HCT116 (cell line): ENCODE results near the gene SYCP2. TPM values are rescaled to one million over a fixed set of nuclear protein-coding genes. Genes with fewer than 3 reads are reported as not detected.

Source experiments
- ATAC-seq: fragments of 200-7000 bp; cut with Tn5 transposase; 2 replicates; pipeline ENCODE4 v1.9.1; 2020; ENCODE audit warnings: mild to moderate bottlenecking, moderate library complexity
- BruUV-seq: library from RNA; stranded (reverse); fragments of 400-500 nt; replicated peaks from 2 replicates; lab custom pipeline; 2021; lab: Mats Ljungman, UMichigan
- CTCF ChIA-PET: fragments of 300-600 bp; sonication (Branson Sonifier 250); formaldehyde crosslinking; loops from one replicate; lab custom pipeline; 2021; ENCODE audit warnings: antibody characterized with exemption; lab: Charles Lee
- POLR2A ChIA-PET: fragments of 300-600, 350-600 bp; sonication (Branson Sonifier 250); formaldehyde crosslinking; loops from one replicate; lab custom pipeline; 2021; ENCODE audit warnings: antibody characterized with exemption; lab: Charles Lee
- RAD21 ChIA-PET, 2 experiments: fragments of 300-600 bp; sonication (Branson Sonifier 250); formaldehyde crosslinking; loops; one replicate each; lab custom pipeline; 2023; ENCODE audit warnings: low total read pairs in 2 of 2; ENCODE audit not compliant: uncharacterized antibody in 2 of 2, unreplicated experiment in 2 of 2, low non-redundant PET in 1 of 2; lab: Charles Lee
- DNase-seq: peaks from one replicate; pipeline ENCODE4 v3.0.0-alpha.2; 2010; ENCODE audit warnings: low read depth, low spot score
- H2AFZ ChIP-seq: fragments of 200-600 bp; shearing (Covaris generic), sonication (generic); 2 replicates; pipeline ENCODE4 v1.6.1; 2017; ENCODE audit warnings: low read depth, mixed run types, mixed read lengths, antibody characterized with exemption, low read length; ENCODE audit not compliant: poor library complexity, severe bottlenecking
- H3K27ac ChIP-seq: 2 replicates; pipeline ENCODE4 v1.5.1; 2012; ENCODE audit warnings: low read depth, low read length
- H3K27me3 ChIP-seq: fragments of 200-600 bp; sonication (generic); 2 replicates; pipeline ENCODE4 v1.6.1; 2016; ENCODE audit warnings: mixed run types, low read length, mixed read lengths; ENCODE audit not compliant: insufficient read depth
- H3K36me3 ChIP-seq, 2 experiments: fragments of 200-500 bp in 1 of 2; fragments of 200-600 bp in 1 of 2; sonication (Bioruptor generic) in 1 of 2; sonication (generic) in 1 of 2; 2 replicates each; pipeline versions ENCODE4 v1.5.1 to v1.6.1; 2014 to 2016; ENCODE audit warnings: low read length in 2 of 2, inconsistent platforms in 1 of 2, mixed read lengths in 1 of 2, mixed run types in 1 of 2; ENCODE audit not compliant: insufficient read depth in 2 of 2, control insufficient read depth in 1 of 2
- H3K4me1 ChIP-seq, 2 experiments: fragments of 200-600 bp in 1 of 2; sonication (generic) in 1 of 2; 2 replicates each; pipeline versions ENCODE4 v1.5.1 to v1.6.1; 2012 to 2017; ENCODE audit warnings: low read length in 2 of 2, inconsistent platforms in 1 of 2, mild to moderate bottlenecking in 1 of 2, mixed read lengths in 1 of 2, mixed run types in 1 of 2, moderate library complexity in 1 of 2; ENCODE audit not compliant: insufficient read depth in 2 of 2, control insufficient read depth in 1 of 2
- H3K4me2 ChIP-seq: fragments of 200-600 bp; sonication (generic); 2 replicates; pipeline ENCODE4 v1.6.1; 2017; ENCODE audit warnings: mixed run types, low read length, mixed read lengths
- H3K4me3 ChIP-seq, 2 experiments: fragments of 200-600 bp in 1 of 2; sonication (generic) in 1 of 2; replicated peaks in 1 of 2; 2 replicates each; pipeline ENCODE4 v1.5.1; 2011 to 2016; ENCODE audit warnings: low read length in 2 of 2, control low read depth in 1 of 2, low read depth in 1 of 2, mild to moderate bottlenecking in 1 of 2, mixed read lengths in 1 of 2, mixed run types in 1 of 2
- H3K79me2 ChIP-seq: fragments of 200-600 bp; sonication (generic); 2 replicates; pipeline ENCODE4 v1.6.1; 2017; ENCODE audit warnings: mild to moderate bottlenecking, mixed run types, low read length, moderate library complexity, mixed read lengths; ENCODE audit not compliant: insufficient read depth
- H3K9ac ChIP-seq: fragments of 200-600 bp; sonication (generic); 2 replicates; pipeline ENCODE4 v1.6.1; 2016; ENCODE audit warnings: low read length, mixed read lengths
- H3K9me2 ChIP-seq: fragments of 200-600 bp; sonication (generic), shearing (Covaris generic); 2 replicates; pipeline ENCODE4 v1.6.1; 2017; ENCODE audit warnings: mixed run types, mild to moderate bottlenecking, moderate library complexity; ENCODE audit not compliant: insufficient read depth
- H3K9me3 ChIP-seq, 2 experiments: fragments of 200-500 bp in 1 of 2; fragments of 200-600 bp in 1 of 2; sonication (Bioruptor generic) in 1 of 2; sonication (generic) in 1 of 2; 2 replicates each; pipeline ENCODE4 v1.6.1; 2014 to 2017; ENCODE audit warnings: low read length in 2 of 2, mixed read lengths in 2 of 2, inconsistent platforms in 1 of 2, low read depth in 1 of 2, mild to moderate bottlenecking in 1 of 2, mixed run types in 1 of 2, moderate library complexity in 1 of 2; ENCODE audit not compliant: control insufficient read depth in 1 of 2, insufficient read depth in 1 of 2
- H4K20me1 ChIP-seq: fragments of 200-600 bp; sonication (generic), shearing (Covaris generic); 2 replicates; pipeline ENCODE4 v1.6.1; 2017; ENCODE audit warnings: mixed run types, mild to moderate bottlenecking, moderate library complexity; ENCODE audit not compliant: insufficient read depth
- CBX3 ChIP-seq: IDR thresholded peaks from 2 replicates; pipeline ENCODE4 v1.6.1; 2012; ENCODE audit warnings: low read depth
- EZH2 ChIP-seq: fragments of 200-600 bp; sonication (generic); IDR thresholded peaks from 2 replicates; pipeline ENCODE4 v1.6.1; 2017; ENCODE audit warnings: antibody characterized with exemption, mixed run types
- POLR2A ChIP-seq: IDR thresholded peaks from 2 replicates; pipeline ENCODE4 v1.7.0; 2011; ENCODE audit warnings: borderline replicate concordance; ENCODE audit not compliant: insufficient read depth, insufficient read length; ENCODE audit errors: extremely low read depth
- RAD21 ChIP-seq: IDR thresholded peaks from 2 replicates; pipeline ENCODE4 v1.6.1; 2012; ENCODE audit warnings: low read depth, mild to moderate bottlenecking
- SIN3A ChIP-seq: IDR thresholded peaks from 2 replicates; pipeline ENCODE4 v1.6.1; 2012; ENCODE audit warnings: low read depth
- ZFX ChIP-seq: fragments of 450-650 bp; IDR thresholded peaks from 2 replicates; pipeline ENCODE4 v1.6.1; 2017
- intact Hi-C: fragments of 100-400 bp; cut with micrococcal nuclease; formaldehyde crosslinking; loops from 2 replicates; pipeline ENCODE4 v1.10.0; 2022
- total RNA-seq: library from RNA; stranded (reverse); gene quantifications from one replicate; pipeline ENCODE4 v1.2.1, GENCODE V29; 2021; ENCODE audit not compliant: unreplicated experiment
- TF ChIP-seq, protein P1 (sequence below): IDR thresholded peaks from 2 replicates; pipeline ENCODE4 v1.6.1; 2012
- TF ChIP-seq, protein P2 (sequence below): IDR thresholded peaks from 2 replicates; pipeline ENCODE4 v1.6.1; 2012; ENCODE audit warnings: low read depth

Gene SYCP2
- total RNA-seq, 1 experiment from 2014 or later: 0.59 TPM

DNA sequence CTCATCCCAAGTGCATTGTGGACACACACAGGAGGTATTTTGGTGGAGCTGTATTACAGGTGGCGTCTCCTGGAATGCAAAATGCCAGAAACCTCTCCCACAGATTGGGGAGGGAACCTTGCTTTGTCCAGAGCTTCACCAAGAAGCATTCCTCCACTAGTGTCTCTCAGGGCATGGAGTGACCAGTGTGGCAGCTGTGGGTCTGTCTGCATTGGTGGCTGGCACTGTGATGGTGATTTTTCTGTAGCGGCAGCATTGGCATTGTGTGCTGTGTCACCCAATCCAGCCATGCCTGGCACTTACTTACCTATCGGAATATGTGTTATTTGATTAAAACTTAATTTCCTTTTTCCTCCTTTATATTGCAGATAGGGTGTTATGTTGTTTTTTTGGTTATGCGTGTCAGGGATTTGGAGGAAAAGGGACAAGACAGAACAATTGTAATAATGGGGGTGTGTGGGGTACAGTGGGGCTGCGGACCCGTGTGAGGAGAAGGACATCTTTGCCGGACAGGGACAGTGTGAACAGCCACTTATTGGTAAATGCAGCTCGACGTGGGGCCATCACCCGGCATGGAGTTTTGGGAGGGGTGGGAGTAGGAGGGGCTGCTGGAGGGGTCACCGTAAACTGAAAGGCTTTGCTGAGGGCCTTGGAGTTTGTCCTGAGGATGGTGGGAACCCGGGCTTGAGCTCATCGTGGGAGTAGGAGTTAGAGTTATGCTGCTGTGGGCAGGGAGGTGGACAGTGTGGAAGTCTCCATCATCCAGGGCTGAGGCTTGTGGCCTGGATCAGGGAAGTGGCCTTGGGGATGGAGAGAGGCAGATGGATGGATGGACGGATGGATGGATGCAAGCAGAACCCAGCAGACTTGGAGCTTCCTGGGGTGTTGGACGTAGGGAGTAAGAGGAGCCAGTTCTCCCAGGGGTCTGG is 105.0 kb downstream of the SYCP2 start (continued):
- TF ChIP-seq, protein P1, sequence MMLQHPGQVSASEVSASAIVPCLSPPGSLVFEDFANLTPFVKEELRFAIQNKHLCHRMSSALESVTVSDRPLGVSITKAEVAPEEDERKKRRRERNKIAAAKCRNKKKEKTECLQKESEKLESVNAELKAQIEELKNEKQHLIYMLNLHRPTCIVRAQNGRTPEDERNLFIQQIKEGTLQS: no peak
- TF ChIP-seq RAD21 (no peak), CBX3 (no peak), SIN3A (no peak), ZFX (no peak)

DNA sequence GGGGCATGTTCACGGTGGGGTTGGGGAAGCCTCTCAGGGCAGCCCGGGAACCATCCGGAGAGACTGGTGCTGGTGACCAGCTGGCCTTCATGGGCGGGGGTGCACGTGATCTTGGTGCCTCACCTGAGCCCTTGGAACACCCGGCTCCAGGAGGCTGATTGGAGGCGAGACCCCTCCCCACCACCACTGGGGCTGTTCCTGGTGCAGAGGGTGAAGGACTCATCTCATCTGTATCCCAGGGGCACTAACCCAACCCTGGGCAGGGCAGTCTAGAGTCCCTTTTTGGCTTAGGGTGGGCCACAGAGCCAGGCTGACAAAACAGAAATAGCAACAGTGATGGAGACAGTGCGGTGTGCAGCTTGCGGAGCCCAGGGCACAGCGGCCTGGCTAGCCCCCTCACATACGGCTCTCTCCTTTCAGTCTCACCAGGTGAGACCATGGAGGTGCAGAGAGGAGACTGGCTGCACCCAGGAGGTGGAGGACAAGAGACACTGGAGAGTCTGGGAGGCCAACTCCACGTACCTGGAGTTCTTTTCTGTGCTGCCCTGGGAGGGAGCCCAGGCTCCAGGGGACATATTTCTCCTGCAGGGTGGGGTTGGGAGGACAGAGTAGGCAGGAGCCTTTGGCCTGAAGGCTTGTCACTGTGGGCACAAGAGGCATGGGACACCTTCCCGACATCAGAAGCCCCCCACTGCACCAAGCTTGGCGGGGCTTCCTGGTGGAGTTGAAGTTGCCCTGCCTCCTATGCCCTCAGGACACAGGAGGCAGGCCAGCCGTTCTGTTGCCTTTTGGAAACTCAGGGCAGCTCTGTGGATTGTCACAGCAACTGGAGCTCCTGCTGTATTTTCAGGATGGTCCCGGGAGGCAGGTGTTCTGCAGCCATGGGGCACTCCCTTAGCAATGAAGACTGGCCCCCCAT is 106.0 kb downstream of the SYCP2 start:
- CTCF ChIA-PET: no interaction called here

More for the DNA sequence above, 106.0 kb downstream of the SYCP2 start:
- no TSS peak for BruUV-seq
- Histone ChIP-seq H3K4me1 (no peaks in the 10 kb centered on the region; a peak in 1 of 4 replicates), H3K36me3 (no peaks in the 10 kb centered on the region), H3K27me3 (peaks cover 12% of the 10 kb centered on the region; the same call in 1 of the 2 replicates), H3K9me3 (no peaks in the 10 kb centered on the region), H2AFZ (no peak overlapping the region), H3K9ac (no peak overlapping the region), H4K20me1 (no peaks in the 10 kb centered on the region), H3K79me2 (no peaks in the 10 kb centered on the region), H3K4me2 (no peak overlapping the region), H3K27ac (no peak overlapping the region), H3K4me3 (no peak overlapping the region), H3K9me2 (no peaks in the 10 kb centered on the region)
- POLR2A ChIA-PET: no interaction called here
- RAD21 ChIA-PET: no interaction called here
- no peak for DNase-seq
- no peak for ATAC-seq
- intact Hi-C loops: no loop called here
- TF ChIP-seq EZH2 (no peak), POLR2A (no peak)
- TF ChIP-seq, protein P2, sequence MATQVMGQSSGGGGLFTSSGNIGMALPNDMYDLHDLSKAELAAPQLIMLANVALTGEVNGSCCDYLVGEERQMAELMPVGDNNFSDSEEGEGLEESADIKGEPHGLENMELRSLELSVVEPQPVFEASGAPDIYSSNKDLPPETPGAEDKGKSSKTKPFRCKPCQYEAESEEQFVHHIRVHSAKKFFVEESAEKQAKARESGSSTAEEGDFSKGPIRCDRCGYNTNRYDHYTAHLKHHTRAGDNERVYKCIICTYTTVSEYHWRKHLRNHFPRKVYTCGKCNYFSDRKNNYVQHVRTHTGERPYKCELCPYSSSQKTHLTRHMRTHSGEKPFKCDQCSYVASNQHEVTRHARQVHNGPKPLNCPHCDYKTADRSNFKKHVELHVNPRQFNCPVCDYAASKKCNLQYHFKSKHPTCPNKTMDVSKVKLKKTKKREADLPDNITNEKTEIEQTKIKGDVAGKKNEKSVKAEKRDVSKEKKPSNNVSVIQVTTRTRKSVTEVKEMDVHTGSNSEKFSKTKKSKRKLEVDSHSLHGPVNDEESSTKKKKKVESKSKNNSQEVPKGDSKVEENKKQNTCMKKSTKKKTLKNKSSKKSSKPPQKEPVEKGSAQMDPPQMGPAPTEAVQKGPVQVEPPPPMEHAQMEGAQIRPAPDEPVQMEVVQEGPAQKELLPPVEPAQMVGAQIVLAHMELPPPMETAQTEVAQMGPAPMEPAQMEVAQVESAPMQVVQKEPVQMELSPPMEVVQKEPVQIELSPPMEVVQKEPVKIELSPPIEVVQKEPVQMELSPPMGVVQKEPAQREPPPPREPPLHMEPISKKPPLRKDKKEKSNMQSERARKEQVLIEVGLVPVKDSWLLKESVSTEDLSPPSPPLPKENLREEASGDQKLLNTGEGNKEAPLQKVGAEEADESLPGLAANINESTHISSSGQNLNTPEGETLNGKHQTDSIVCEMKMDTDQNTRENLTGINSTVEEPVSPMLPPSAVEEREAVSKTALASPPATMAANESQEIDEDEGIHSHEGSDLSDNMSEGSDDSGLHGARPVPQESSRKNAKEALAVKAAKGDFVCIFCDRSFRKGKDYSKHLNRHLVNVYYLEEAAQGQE: no peak
- TF ChIP-seq, protein P1: no peak
